NOMO-1 treated with dmso at 0.1 percent for 144 hours (cell line): Measurements from ENCODE around the gene ZNF462.

Experiments
- DNase-seq: peaks from one replicate; lab custom pipeline; 2025; ENCODE audit not compliant: unreplicated experiment; lab: John Stamatoyannopoulos, UW

Gene ZNF462

DNA sequence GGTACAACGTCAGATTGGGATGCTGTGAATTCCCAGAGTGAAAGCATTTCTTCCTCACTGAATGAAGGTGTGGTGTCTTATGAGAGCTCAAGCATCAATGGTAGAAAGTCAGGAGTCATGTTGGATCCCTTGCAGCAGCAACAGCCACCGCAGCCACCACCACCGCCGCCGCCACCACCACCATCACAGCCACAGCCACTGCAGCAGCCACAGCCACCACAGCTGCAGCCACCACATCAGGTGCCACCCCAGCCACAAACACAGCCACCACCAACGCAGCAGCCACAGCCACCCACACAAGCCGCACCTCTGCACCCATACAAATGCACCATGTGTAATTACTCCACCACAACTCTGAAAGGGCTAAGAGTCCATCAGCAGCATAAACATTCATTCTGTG is 62.4 kb downstream of the ZNF462 start:
- DNase-seq: no peak

DNA sequence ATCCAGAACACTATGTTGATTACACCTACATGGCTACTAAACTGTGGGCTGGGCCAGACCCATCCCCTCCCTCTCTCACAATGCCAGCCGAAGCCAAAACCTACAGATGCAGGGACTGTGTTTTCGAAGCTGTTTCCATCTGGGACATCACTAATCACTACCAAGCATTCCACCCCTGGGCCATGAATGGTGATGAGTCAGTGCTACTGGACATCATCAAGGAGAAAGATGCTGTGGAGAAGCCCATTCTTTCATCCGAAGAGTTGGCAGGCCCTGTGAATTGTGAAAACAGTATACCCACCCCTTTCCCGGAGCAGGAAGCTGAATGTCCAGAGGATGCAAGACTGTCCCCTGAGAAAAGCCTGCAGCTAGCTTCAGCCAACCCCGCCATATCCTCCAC is 65.0 kb downstream of the ZNF462 start:
- no peak for DNase-seq

DNA sequence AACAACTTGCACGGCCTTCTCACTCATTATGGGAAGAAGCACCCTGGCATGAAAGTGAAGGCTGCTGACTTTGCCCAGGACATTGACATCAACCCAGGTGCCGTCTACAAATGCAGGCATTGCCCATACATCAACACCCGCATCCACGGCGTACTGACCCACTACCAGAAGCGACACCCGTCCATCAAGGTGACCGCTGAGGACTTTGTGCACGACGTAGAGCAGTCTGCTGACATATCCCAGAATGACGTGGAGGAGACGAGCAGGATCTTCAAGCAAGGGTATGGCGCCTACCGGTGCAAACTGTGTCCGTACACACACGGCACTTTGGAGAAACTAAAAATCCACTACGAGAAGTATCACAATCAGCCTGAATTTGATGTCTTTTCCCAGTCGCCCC is 65.4 kb downstream of the ZNF462 start:
- no peak for DNase-seq

DNA sequence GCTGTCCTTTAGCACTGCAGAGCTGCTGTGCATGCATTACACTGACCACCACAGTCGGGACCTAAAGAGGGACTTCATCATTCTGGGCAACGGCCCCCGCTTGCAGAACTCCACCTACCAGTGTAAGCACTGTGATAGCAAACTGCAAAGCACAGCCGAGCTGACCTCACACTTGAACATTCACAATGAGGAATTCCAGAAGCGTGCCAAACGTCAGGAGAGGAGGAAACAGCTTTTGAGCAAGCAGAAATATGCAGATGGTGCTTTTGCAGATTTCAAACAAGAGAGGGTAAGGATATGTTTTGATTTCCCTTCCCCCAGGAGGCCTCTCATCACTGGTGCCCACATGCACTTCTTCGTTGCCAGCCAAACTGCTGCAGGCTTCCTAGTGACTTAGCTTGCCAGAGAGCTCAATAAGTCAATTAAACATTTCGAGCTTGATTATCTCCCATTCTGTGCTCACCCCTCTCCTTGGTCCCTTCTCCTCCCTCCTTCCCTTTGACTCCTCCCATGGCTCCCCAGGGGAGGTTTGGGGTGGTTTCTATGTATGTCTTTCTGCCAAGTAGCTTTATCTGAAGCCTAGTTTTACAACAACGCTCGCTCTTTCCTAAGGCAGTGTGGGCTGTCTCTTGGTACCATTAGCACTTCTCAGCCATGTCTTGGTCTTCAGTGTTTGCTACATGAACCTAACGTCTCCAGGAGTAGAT is 66.7 kb downstream of the ZNF462 start:
- DNase-seq: no peak

DNA sequence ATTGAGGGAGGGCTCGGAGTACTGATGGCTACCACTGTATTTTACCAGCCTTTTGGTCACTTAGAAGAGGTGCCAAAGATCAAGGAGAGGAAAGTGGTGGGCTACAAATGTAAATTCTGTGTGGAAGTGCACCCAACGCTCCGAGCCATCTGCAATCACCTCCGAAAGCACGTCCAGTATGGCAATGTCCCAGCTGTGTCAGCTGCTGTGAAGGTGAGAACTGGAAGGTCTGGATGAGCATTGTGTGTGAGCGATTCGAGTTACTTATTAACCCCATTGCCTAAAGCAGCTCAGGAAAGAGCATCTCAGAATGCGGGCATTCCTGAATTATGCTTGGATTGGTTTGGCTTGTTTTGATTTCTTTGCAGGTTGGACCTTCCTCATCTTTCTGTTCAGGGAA is 67.5 kb downstream of the ZNF462 start:
- no peak for DNase-seq

DNA sequence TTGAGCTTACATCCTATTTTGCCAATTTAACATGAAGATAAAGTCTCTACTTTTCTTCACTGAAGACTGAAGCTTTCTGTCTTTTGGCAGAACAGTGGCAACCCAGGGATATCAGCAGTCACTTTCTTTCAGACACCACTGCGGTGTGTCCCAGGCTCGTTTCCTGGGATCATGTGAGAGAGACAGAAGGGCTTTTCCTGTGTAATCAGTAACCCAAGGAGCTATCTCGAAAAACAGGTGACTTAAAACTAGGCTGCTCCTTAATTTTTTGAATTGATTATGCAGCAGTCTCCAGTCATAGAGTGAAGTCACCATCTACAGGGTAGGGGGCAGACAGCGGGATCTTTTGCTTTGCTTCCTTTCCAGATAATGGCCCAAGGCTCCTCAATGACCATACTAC is 68.5 kb downstream of the ZNF462 start:
- no peak for DNase-seq

DNA sequence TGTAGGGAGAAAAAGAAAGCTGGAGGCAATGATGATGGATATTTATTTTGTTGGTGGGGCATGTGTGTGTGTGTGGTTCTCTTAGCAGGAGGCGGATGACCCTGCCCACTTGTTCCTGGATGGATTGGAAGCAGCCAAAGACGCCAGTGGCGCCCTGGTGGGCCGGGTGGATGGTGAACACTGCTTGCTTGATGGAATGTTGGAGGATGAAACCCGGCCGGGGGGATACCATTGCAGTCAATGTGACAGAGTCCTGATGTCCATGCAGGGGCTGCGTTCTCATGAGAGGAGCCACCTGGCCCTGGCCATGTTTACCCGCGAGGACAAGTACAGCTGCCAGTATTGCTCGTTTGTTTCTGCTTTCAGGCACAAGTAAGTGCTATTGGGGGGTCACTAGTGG is 69.2 kb downstream of the ZNF462 start:
- no peak for DNase-seq

DNA sequence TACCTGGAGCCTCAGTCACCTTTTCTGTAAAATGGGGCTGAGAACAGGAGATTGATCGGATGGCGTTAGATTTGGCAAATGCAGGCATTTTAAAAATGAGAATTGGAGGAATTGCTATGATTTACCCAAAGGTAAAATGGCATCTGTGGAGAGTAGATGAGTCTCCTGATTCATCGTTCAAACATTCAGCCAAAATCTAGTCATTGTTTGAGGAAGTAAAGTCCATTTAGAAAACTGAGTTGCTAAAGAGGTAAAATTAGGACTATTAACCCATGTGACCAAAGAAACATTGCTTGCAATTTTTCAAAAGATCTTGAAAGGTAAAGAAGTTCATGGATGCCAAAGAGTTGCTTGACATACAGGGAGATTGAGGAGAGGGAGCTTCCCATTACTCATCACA is 69.7 kb downstream of the ZNF462 start:
- no peak for DNase-seq

DNA sequence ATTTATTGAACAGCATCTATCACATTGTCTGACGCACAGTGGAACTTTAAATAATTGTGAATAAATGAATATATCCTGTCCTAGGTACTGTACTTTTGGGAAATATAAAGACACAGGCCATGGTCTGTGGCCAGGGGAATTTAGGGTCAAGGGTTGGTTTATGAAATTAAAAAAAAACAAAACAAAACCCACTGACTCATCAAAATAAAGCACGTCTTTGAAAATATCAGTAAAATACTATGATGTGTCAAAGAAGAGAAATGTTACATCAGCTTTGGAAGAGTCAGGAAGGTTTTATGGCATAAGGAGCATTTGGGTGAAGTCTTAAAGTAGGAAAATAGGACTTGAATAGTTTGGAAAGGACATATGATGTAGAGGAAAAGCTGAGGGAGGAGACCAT is 70.5 kb downstream of the ZNF462 start:
- DNase-seq: no peak

DNA sequence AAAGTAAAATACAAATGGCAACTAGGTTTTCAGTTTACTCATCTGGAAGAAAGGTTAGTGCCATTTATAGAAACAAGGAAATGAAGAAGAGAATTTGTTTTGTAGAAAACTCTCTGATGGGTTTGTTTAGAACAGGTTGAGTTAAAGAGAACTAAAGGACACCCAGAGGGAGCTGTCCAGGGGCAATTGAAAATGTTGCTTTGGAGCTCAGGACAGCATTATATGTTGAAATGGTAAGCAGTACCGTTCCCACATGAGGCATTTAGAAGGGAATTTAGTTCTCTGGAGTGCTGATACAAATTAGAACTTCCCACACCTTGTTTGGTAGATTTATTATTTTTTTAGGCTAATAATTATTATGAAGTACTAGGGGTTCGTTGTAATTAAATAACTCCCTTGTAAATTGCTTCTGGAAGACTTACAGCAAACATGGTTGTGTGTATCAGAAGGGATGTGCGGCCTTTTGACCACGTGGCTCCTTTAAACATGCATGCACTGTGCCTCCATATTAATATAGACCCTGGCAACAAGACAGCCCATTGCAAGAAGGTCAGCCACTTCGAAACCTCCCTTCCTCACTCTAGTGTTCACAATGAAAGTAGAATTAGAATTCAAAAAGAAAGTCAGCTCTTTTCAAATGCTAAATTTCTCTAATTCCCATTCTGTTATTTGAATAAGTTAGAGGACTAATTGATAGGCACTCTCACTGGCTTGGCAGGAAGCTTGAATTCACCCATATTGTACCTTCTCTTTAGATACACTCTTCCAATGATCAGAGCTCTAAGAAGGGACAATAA is 71.7 kb downstream of the ZNF462 start:
- no peak for DNase-seq

DNA sequence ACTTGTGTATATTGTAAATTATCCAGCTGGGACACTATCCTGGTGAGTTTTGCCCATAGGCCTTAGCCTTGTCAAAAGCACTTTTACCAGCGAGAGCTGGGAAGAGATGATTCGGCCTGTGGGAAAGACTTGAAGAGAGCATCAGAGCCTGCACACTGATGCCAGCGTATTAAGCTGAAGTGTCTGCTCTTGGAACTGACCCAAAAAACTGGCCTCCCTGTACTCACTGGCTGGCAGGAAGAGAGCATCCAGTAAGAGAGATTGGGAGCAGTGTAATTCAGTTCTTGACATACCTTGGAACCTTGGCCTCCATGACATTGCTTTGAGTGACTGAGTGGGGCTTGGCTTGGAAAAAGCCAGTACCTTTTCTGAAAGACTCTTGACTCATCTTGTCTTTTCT is 73.7 kb downstream of the ZNF462 start:
- DNase-seq: no peak

DNA sequence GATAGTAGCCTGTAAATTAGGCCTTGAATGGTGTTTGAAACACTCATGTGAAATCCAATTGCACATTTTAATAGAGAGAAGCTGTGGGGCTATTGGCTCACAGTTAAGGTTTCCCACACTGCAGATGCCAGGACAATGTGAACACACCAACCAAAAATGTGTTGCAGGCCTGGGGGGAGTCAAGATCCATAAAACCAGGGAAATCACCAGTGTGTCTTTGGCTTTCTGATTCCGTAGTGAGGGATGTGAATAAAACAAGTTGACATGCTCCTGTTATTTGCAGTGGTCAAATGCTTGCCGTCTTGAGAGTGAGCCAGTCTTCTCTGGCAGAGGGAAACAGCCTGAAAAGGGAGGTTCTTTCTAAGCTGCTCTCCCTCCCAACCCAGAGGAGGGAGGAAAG is 79.0 kb downstream of the ZNF462 start:
- no peak for DNase-seq

DNA sequence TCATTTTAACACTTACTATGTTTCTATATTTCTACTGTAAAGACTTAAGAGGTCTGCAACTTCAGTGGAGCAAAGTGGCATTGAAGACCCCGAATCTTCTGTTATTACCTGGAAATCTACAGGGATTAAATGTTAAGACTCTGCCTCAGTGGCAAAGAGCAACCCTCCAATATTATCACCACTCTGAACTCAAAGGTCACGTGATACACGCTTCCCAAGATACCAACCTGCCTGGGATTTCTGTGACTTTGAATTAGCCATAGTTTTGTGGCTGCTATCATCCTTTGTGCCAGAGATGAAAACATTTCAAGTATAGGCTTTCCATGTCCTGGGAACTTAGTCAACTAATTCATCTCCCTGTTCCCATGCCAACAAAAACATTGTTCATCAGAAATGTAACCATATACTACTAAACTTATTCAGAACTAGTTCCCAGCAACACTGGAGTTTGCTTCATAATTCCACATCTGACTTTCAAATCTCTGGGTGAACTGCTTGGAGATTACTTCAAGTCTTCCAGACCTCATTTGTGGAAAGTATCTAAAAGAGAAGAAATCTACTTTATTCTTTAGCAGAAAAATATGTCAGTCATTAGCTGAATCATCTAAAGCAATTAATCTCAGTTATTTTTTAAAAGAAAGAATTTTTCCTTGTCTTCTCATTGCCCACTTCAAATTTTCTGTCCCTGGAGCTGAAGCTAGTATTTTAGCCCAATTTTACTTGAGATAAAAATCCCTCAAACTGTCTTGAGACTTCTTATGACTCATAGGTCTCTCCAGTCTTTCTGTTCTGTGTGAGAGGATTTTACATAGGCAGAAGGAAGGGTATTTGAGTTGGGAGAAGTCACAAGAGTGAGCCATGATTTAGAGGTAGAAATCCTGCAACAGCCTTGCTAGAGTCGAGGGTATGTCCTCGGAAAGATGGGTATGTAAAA is 83.0 kb downstream of the ZNF462 start:
- no peak for DNase-seq

DNA sequence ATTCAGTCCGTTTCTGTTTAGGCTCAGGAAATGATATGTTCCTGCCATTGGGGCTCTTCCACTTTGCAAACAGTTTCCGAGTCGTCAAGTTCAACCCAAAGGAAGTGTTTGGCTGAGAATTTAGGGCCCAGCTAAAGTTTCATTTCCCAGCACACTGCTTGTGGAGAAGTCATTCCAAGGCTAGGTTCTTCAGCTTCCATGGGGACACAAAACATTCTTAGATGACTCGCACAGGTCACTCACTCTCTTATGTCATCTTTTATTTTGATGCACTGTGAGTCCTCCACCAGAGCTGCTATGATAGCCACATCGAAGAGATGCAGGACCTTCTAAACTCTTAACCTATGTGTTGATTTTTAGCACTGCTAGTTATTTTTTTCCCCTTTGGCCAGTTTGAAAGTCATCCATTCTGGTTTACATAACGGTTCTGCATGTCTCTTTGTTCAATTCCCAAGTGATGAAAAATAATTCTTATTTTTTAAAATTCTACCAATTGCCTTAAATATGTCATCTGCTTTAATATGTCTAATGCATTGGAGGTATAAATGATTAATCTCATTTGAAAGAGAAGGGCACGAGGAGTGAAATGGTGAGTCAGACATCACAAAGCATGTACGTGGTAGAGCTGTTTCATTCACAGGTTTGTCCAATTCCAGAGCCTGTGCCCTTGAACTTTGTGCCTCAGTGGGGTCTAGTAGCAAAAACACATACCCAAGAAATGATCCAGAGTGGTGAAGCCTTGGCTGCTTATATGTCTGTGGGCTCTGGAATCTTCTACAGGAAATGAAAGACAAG is 84.3 kb downstream of the ZNF462 start:
- no peak for DNase-seq

DNA sequence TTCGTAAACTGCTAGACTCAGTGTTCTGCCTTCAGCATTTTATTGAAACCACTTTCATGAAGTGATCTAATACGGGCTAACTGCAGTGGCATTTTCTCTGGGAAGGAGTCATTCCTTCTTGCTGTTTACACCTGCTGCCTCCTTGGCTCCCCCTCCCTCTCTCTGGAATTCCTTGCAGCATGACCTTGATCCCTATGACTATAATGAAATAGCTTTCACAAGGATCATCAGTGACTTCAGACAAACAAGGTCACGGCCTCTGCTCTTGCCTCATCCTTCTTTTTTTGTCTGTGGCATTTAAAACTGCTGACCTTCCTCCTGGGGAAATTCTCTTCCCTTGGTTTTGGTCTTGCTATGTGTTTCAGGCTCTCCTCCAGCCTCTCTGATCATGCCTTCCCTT is 90.2 kb downstream of the ZNF462 start:
- no peak for DNase-seq

DNA sequence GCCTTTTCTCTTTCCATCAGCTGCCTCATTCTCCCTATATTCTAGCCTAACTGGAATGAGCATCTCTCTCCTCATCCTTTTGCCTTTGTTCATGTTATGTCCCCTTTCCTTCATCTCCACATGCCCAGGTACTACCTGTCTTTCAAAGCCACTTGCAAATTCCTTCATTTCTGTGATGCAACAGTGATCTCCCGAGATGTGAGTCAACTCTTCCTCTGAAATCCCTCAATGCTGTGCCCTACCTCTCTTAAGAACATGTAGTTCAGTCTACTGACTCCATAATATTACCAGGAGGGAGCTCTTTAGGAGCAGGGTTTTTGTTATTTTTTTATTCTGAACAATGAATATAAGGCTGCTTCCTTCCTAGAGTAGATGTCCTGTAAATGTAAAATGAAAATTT is 91.6 kb downstream of the ZNF462 start:
- no peak for DNase-seq

DNA sequence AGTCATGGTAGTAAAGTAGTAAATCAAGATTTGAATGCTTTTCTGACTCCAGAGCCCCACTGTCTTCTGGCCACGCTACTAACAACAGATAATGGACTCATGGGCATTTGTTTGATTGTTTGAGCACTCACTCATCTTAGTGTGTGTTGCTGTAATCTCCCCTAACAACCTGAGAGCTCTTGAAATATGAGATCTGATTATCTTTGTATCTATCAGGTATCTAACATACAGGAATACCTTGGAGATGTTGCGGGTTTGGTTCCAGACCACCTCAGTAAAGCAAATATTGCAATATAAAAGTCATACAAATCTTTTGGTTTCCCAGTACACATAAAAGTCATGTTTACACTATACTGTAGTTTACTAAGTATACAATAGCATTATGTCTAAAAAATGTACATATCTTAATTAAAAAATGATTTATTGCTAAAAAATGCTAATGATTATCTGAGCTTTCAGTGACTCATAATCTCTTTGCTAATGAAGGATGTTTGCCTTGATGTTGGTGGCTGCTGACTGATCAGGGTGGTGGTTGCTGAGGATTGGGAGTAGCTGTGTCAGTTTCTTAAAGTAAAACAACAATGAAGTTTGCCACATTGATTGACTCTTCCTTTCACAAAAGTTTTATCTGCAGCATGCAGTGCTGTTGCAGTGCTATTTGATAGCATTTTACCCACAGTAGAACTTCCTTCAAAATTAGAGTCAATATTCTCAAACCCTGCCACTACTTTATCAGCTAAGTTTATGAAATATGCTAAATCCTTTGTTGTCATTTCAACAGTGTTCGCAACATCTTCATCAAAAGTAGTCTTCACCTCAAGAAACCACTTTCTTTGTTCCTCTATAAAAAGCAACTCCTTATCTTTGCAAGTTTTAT is 92.2 kb downstream of the ZNF462 start:
- DNase-seq: no peak

DNA sequence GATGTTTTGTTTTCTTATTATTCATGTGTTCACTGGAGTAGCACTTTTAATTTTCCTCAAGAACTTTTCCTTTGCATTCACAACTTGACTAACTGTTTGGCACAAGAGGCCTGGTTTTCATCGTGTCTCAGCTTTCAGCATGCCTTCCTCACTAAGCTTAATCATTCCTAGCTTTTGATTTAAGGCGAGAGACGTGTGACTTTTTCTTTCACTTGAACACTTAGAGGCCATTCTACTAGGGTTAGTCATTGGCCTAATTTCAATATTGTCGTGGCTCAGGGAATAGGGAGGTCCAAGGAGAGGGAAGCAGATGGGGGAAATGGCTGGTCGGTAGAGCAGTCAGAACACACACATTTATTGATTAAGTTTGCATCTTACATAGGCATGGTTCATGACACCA is 94.0 kb downstream of the ZNF462 start:
- DNase-seq: no peak

DNA sequence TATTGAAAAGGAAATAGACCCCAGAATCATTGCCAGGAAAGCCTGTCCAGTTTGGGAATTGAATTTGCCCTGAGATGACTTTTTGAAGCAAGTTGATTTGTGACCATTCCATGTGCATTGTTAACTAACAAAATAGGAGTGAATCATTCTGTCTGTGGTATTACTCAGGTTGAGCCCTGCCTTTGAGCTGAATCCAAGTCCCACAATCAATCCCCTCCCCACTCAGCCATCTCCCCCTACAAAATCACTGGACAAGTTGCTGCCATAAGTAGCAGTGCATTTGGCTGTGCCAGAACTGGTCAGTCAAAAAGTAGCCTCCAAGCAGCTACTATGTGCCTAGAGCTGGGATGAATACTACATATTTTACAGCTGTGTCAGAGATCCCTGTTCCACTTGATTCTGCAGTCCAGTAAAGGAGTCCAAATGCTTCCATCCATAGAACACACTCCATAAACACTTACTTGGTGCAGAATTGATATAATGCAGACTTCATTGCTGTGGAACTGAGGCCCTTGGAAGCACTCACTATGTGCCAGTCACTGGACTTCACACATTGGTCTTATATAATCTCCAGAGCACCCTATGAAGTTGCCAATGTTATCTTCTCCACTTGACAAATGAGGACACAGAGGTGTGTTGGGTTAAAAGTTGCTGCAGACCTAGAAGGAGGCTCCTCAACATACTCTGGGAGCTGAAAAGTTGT is 96.1 kb downstream of the ZNF462 start:
- no peak for DNase-seq
